Stimulated activated memory B cell treated with anti-CD40 and anti-IgM and Interleukin-4, amounts not matched to agents 10 μg/mL and 1 μg/mL and 100 μg/mL, for 72 hours (primary cell): ENCODE measurements around the gene KIRREL3.

Experiments
- ATAC-seq: fragments of 150-1000 bp; cut with Tn5 transposase; 2 replicates; pipeline ENCODE4 v1.10.0; 2021
- H3K27ac Mint-ChIP-seq: one replicate; pipeline ENCODE4 v1.8.0; 2022; ENCODE audit warnings: mild to moderate bottlenecking, mixed read lengths
- H3K27me3 Mint-ChIP-seq: one replicate; pipeline ENCODE4 v1.8.0; 2022; ENCODE audit warnings: mixed read lengths
- H3K36me3 Mint-ChIP-seq: one replicate; pipeline ENCODE4 v1.8.0; 2022; ENCODE audit warnings: mixed read lengths
- H3K4me1 Mint-ChIP-seq: one replicate; pipeline ENCODE4 v1.8.0; 2022; ENCODE audit warnings: mixed read lengths
- H3K4me3 Mint-ChIP-seq: one replicate; pipeline ENCODE4 v1.8.0; 2022; ENCODE audit warnings: mild to moderate bottlenecking, moderate library complexity, mixed read lengths
- H3K9me3 Mint-ChIP-seq: one replicate; pipeline ENCODE4 v1.8.0; 2022; ENCODE audit warnings: mixed read lengths

KIRREL3 gene

GRCh38 chr11:126662035-126662790 lies 338.4 kb downstream of the KIRREL3 start:
- Mint-ChIP-seq H3K27ac (no peak overlapping the region), H3K4me3 (no peak overlapping the region), H3K4me1 (no peaks in the 10 kb centered on the region), H3K27me3 (no peaks in the 10 kb centered on the region), H3K36me3 (no peaks in the 10 kb centered on the region), H3K9me3 (peaks cover 2% of the 10 kb centered on the region)
- no peak for ATAC-seq

GRCh38 chr11:126660761-126661425 lies 339.7 kb downstream of the KIRREL3 start:
- H3K27ac Mint-ChIP-seq, result no peak overlapping the region
- no peaks in the 10 kb centered on the region for H3K36me3 Mint-ChIP-seq
- H3K27me3 Mint-ChIP-seq, result no peaks in the 10 kb centered on the region
- ATAC-seq, result no peak
- H3K9me3 Mint-ChIP-seq, result peaks cover 2% of the 10 kb centered on the region
- no peaks in the 10 kb centered on the region for H3K4me1 Mint-ChIP-seq
- H3K4me3 Mint-ChIP-seq, result no peak overlapping the region

GRCh38 chr11:126660321-126660720 lies 340.2 kb downstream of the KIRREL3 start:
- Mint-ChIP-seq H3K36me3 (no peaks in the 10 kb centered on the region), H3K4me1 (no peaks in the 10 kb centered on the region), H3K27me3 (no peaks in the 10 kb centered on the region), H3K9me3 (peaks cover 2% of the 10 kb centered on the region), H3K27ac (no peak overlapping the region), H3K4me3 (no peak overlapping the region)
- ATAC-seq, result no peak

GRCh38 chr11:126658306-126659056 lies 342.1 kb downstream of the KIRREL3 start:
- H3K27ac Mint-ChIP-seq, result no peak overlapping the region
- ATAC-seq, result no peak
- no peaks in the 10 kb centered on the region for H3K36me3 Mint-ChIP-seq
- no peaks in the 10 kb centered on the region for H3K4me1 Mint-ChIP-seq
- peaks cover 2% of the 10 kb centered on the region for H3K9me3 Mint-ChIP-seq
- H3K27me3 Mint-ChIP-seq, result peaks cover 4% of the 10 kb centered on the region
- no peak overlapping the region for H3K4me3 Mint-ChIP-seq

GRCh38 chr11:126655807-126656128 lies 344.8 kb downstream of the KIRREL3 start:
- H3K4me1 Mint-ChIP-seq, result no peaks in the 10 kb centered on the region
- H3K9me3 Mint-ChIP-seq, result no peaks in the 10 kb centered on the region
- no peak overlapping the region for H3K4me3 Mint-ChIP-seq
- ATAC-seq, result no peak
- no peak overlapping the region for H3K27ac Mint-ChIP-seq
- peaks cover 11% of the 10 kb centered on the region for H3K27me3 Mint-ChIP-seq
- no peaks in the 10 kb centered on the region for H3K36me3 Mint-ChIP-seq

GRCh38 chr11:126654886-126655806 lies 345.4 kb downstream of the KIRREL3 start:
- H3K4me3 Mint-ChIP-seq, result no peak overlapping the region
- H3K27ac Mint-ChIP-seq, result no peak overlapping the region
- peaks cover 11% of the 10 kb centered on the region for H3K27me3 Mint-ChIP-seq
- H3K9me3 Mint-ChIP-seq, result no peaks in the 10 kb centered on the region
- H3K36me3 Mint-ChIP-seq, result no peaks in the 10 kb centered on the region
- no peak for ATAC-seq
- H3K4me1 Mint-ChIP-seq, result no peaks in the 10 kb centered on the region

- ATAC-seq, result no peak
- Mint-ChIP-seq H3K36me3 (no peaks in the 10 kb centered on the region), H3K27ac (no peak overlapping the region), H3K4me3 (no peak overlapping the region), H3K27me3 (peaks cover 11% of the 10 kb centered on the region), H3K9me3 (no peaks in the 10 kb centered on the region), H3K4me1 (no peaks in the 10 kb centered on the region)
Observed at GRCh38 chr11:126653040-126653439, 347.5 kb downstream of the KIRREL3 start.

- Mint-ChIP-seq H3K27ac (no peak overlapping the region), H3K9me3 (no peaks in the 10 kb centered on the region), H3K36me3 (no peaks in the 10 kb centered on the region)
Observed at GRCh38 chr11:126647735-126648134, 352.8 kb downstream of the KIRREL3 start.

GRCh38 chr11:126646701-126647557 lies 353.6 kb downstream of the KIRREL3 start:
- no peaks in the 10 kb centered on the region for H3K27me3 Mint-ChIP-seq
- H3K4me1 Mint-ChIP-seq, result no peaks in the 10 kb centered on the region
- no peak overlapping the region for H3K27ac Mint-ChIP-seq
- H3K9me3 Mint-ChIP-seq, result no peaks in the 10 kb centered on the region
- no peaks in the 10 kb centered on the region for H3K36me3 Mint-ChIP-seq
- no peak for ATAC-seq
- no peak overlapping the region for H3K4me3 Mint-ChIP-seq

More at GRCh38 chr11:126647735-126648134, 352.8 kb downstream of the KIRREL3 start:
- ATAC-seq, result no peak
- no peak overlapping the region for H3K4me3 Mint-ChIP-seq
- H3K27me3 Mint-ChIP-seq, result no peaks in the 10 kb centered on the region
- H3K4me1 Mint-ChIP-seq, result no peaks in the 10 kb centered on the region

- no peaks in the 10 kb centered on the region for H3K27me3 Mint-ChIP-seq
- no peaks in the 10 kb centered on the region for H3K9me3 Mint-ChIP-seq
- no peak overlapping the region for H3K4me3 Mint-ChIP-seq
- ATAC-seq, result no peak
- no peaks in the 10 kb centered on the region for H3K36me3 Mint-ChIP-seq
- no peaks in the 10 kb centered on the region for H3K4me1 Mint-ChIP-seq
- H3K27ac Mint-ChIP-seq, result no peak overlapping the region
Observed at GRCh38 chr11:126645186-126645585, 355.4 kb downstream of the KIRREL3 start.

GRCh38 chr11:126640186-126640585 lies 360.4 kb downstream of the KIRREL3 start:
- Mint-ChIP-seq H3K27me3 (peaks cover 8% of the 10 kb centered on the region), H3K27ac (no peak overlapping the region), H3K9me3 (no peaks in the 10 kb centered on the region), H3K4me3 (no peak overlapping the region), H3K4me1 (no peaks in the 10 kb centered on the region), H3K36me3 (no peaks in the 10 kb centered on the region)
- ATAC-seq, result no peak

- no peak for ATAC-seq
- Mint-ChIP-seq H3K4me1 (no peaks in the 10 kb centered on the region), H3K4me3 (no peak overlapping the region), H3K36me3 (no peaks in the 10 kb centered on the region), H3K9me3 (no peaks in the 10 kb centered on the region), H3K27me3 (peaks cover 8% of the 10 kb centered on the region), H3K27ac (no peak overlapping the region)
Observed at GRCh38 chr11:126639692-126640091, 360.9 kb downstream of the KIRREL3 start.

GRCh38 chr11:126638648-126639047 lies 361.9 kb downstream of the KIRREL3 start:
- no peaks in the 10 kb centered on the region for H3K4me1 Mint-ChIP-seq
- H3K36me3 Mint-ChIP-seq, result no peaks in the 10 kb centered on the region
- no peak for ATAC-seq
- peaks cover 8% of the 10 kb centered on the region for H3K27me3 Mint-ChIP-seq
- no peaks in the 10 kb centered on the region for H3K9me3 Mint-ChIP-seq
- no peak overlapping the region for H3K27ac Mint-ChIP-seq
- H3K4me3 Mint-ChIP-seq, result no peak overlapping the region

- Mint-ChIP-seq H3K27ac (no peak overlapping the region), H3K4me1 (no peaks in the 10 kb centered on the region), H3K36me3 (no peaks in the 10 kb centered on the region), H3K4me3 (no peak overlapping the region), H3K9me3 (no peaks in the 10 kb centered on the region), H3K27me3 (peaks cover 8% of the 10 kb centered on the region)
- no peak for ATAC-seq
Observed at GRCh38 chr11:126637795-126638175, 362.8 kb downstream of the KIRREL3 start.
